KMS-11 (cell line): ENCODE measurements around the gene GADD45B.
A peak's percentile ranks its signal among the peaks of the same experiment; 100 is the strongest.
"Not testable (repeated sequence)": the region's sequence is repeated elsewhere in the genome, so short reads cannot be mapped to it uniquely, and the experiment has no call there.

Source experiments
- H2AFZ ChIP-seq: fragments of 200-600 bp; sonication (generic); 2 replicates; pipeline ENCODE4 v1.6.1; 2016; ENCODE audit warnings: antibody characterized with exemption, mixed run types, low read depth
- H3K27ac ChIP-seq: fragments of 200-600 bp; sonication (generic); 2 replicates; pipeline ENCODE4 v1.6.1; 2016; ENCODE audit warnings: mild to moderate bottlenecking, mixed run types
- H3K27me3 ChIP-seq: fragments of 200-600 bp; sonication (generic); 2 replicates; pipeline ENCODE4 v1.6.1; 2017; ENCODE audit warnings: mild to moderate bottlenecking, low read depth, mixed run types, moderate library complexity; ENCODE audit not compliant: insufficient read depth
- H3K36me3 ChIP-seq: fragments of 200-600 bp; sonication (generic); 2 replicates; pipeline ENCODE4 v1.6.1; 2017; ENCODE audit warnings: mild to moderate bottlenecking, mixed run types; ENCODE audit not compliant: insufficient read depth
- H3K4me1 ChIP-seq: fragments of 200-600 bp; sonication (generic); 2 replicates; pipeline ENCODE4 v1.6.1; 2016; ENCODE audit warnings: mild to moderate bottlenecking, low read depth, mixed run types; ENCODE audit not compliant: poor library complexity, severe bottlenecking
- H3K4me2 ChIP-seq: fragments of 200-600 bp; sonication (generic); 2 replicates; pipeline ENCODE4 v1.7.0; 2016; ENCODE audit warnings: mild to moderate bottlenecking, mixed run types
- H3K4me3 ChIP-seq: fragments of 200-600 bp; sonication (generic); IDR thresholded peaks from 2 replicates; pipeline ENCODE4 v1.6.1; 2017; ENCODE audit warnings: low read depth, low read length, mixed read lengths; ENCODE audit not compliant: insufficient read depth
- H3K79me2 ChIP-seq: fragments of 200-600 bp; sonication (generic); 2 replicates; pipeline ENCODE4 v1.6.1; 2016; ENCODE audit warnings: low read depth, mixed run types; ENCODE audit not compliant: insufficient read depth
- H3K9ac ChIP-seq: fragments of 200-600 bp; sonication (generic); 2 replicates; pipeline ENCODE4 v1.6.1; 2016; ENCODE audit warnings: mild to moderate bottlenecking, mixed run types
- H4K20me1 ChIP-seq: fragments of 200-600 bp; sonication (generic); 2 replicates; pipeline ENCODE4 v1.6.1; 2016; ENCODE audit warnings: mild to moderate bottlenecking, mixed run types; ENCODE audit not compliant: insufficient read depth
- CTCF ChIP-seq: fragments of 200-600 bp; sonication (generic); conservative IDR thresholded peaks from 2 replicates; pipeline ENCODE4 v1.6.1; 2017; ENCODE audit warnings: low read depth, mild to moderate bottlenecking, antibody characterized with exemption, low read length, moderate library complexity, mixed read lengths

Gene GADD45B

GRCh38 chr19:2469102-2469914 is 6.6 kb upstream of the GADD45B start:
- Histone ChIP-seq H3K27me3 (no peaks in the 10 kb centered on the region), H3K79me2 (no peaks in the 10 kb centered on the region), H3K27ac (peak overlapping the region; percentile 72), H2AFZ (peak overlapping the region; percentile 91), H4K20me1 (no peaks in the 10 kb centered on the region), H3K36me3 (no peaks in the 10 kb centered on the region), H3K9ac (peak overlapping the region; percentile 32; the same call in 1 of the 2 replicates), H3K4me3 (no peak overlapping the region), H3K4me1 (peaks cover 34% of the 10 kb centered on the region), H3K4me2 (peak overlapping the region; percentile 77)
- TF ChIP-seq CTCF, result no peak

GRCh38 chr19:2469915-2470200 is 6.1 kb upstream of the GADD45B start:
- Histone ChIP-seq H3K9ac (peak overlapping the region; percentile 32; the same call in 1 of the 2 replicates), H3K4me2 (peak overlapping the region; percentile 77), H2AFZ (peak overlapping the region; percentile 91), H3K4me1 (peaks cover 29% of the 10 kb centered on the region), H3K27ac (peak overlapping the region; percentile 72)
- H3K4me3 ChIP-seq, H3K36me3 ChIP-seq, H3K27me3 ChIP-seq, H4K20me1 ChIP-seq, H3K79me2 ChIP-seq: not testable (repeated sequence)

- Histone ChIP-seq H3K27me3 (no peaks in the 10 kb centered on the region), H3K9ac (peak overlapping the region; percentile 54; the same call in 1 of the 2 replicates), H3K79me2 (peaks cover 31% of the 10 kb centered on the region), H2AFZ (peak overlapping the region; percentile 77), H3K4me3 (no peak overlapping the region), H3K36me3 (no peaks in the 10 kb centered on the region), H4K20me1 (peaks cover 4% of the 10 kb centered on the region), H3K27ac (peak overlapping the region; percentile 45), H3K4me1 (peaks cover 29% of the 10 kb centered on the region), H3K4me2 (peak overlapping the region; percentile 71)
- peak; percentile 84 for TF ChIP-seq CTCF
Measured at GRCh38 chr19:2474232-2475017, 1.5 kb upstream of the GADD45B start.

GRCh38 chr19:2475018-2475701 is 767 bp upstream of the GADD45B start:
- peak overlapping the region; percentile 77 for H2AFZ ChIP-seq
- H3K27ac ChIP-seq, result peak overlapping the region; percentile 45

More at GRCh38 chr19:2475018-2475701, 767 bp upstream of the GADD45B start:
- H4K20me1 ChIP-seq, result peaks cover 4% of the 10 kb centered on the region
- no peak for TF ChIP-seq CTCF
- peaks cover 31% of the 10 kb centered on the region for H3K79me2 ChIP-seq
- H3K4me3 ChIP-seq, result no peak overlapping the region
- peak overlapping the region; percentile 54; the same call in 1 of the 2 replicates for H3K9ac ChIP-seq
- H3K4me2 ChIP-seq, result peak overlapping the region; percentile 71
- no peaks in the 10 kb centered on the region for H3K36me3 ChIP-seq
- H3K27me3 ChIP-seq, result no peaks in the 10 kb centered on the region
- peaks cover 29% of the 10 kb centered on the region for H3K4me1 ChIP-seq
